Neural cell (in vitro differentiated cells): ENCODE results near the gene SORCS1. TPM values are rescaled to one million over a fixed set of nuclear protein-coding genes. Genes with fewer than 3 reads are reported as not detected.

ENCODE experiments used
- H2AFZ ChIP-seq: fragments of 200-600, 300-800 bp; sonication (generic), shearing (Covaris generic); 2 replicates; pipeline ENCODE4 v1.6.0; 2014; ENCODE audit warnings: low read depth, mild to moderate bottlenecking, antibody characterized with exemption, low read length, moderate library complexity
- H3F3A ChIP-seq: fragments of 200-600 bp; shearing (Covaris generic); 2 replicates; pipeline ENCODE4 v1.6.1; 2016; ENCODE audit warnings: mild to moderate bottlenecking, moderate library complexity, mixed read lengths, antibody characterized with exemption, low read length; ENCODE audit not compliant: insufficient read depth, poor library complexity, severe bottlenecking
- H3K27ac ChIP-seq: fragments of 200-600, 300-800 bp; sonication (generic), shearing (Covaris generic); 2 replicates; pipeline ENCODE4 v1.5.1; 2014; ENCODE audit warnings: mild to moderate bottlenecking, low read length, moderate library complexity
- H3K27me3 ChIP-seq: fragments of 300-800, 200-600 bp; sonication (generic), shearing (Covaris generic); 2 replicates; pipeline ENCODE4 v1.6.0; 2014; ENCODE audit warnings: mild to moderate bottlenecking, low read depth, low read length, moderate library complexity; ENCODE audit not compliant: insufficient read depth
- H3K36me3 ChIP-seq: fragments of 300-800, 200-600 bp; sonication (generic), shearing (Covaris generic); 2 replicates; pipeline ENCODE4 v1.5.1; 2014; ENCODE audit warnings: mild to moderate bottlenecking, antibody characterized with exemption, low read length, moderate library complexity; ENCODE audit not compliant: insufficient read depth
- H3K4me2 ChIP-seq: fragments of 300-800, 200-600 bp; sonication (generic), shearing (Covaris generic); 2 replicates; pipeline ENCODE4 v1.6.0; 2014; ENCODE audit warnings: mild to moderate bottlenecking, low read length
- H3K4me3 ChIP-seq: fragments of 300-800, 200-600 bp; sonication (generic), shearing (Covaris generic); 2 replicates; pipeline ENCODE4 v1.5.1; 2014; ENCODE audit warnings: mild to moderate bottlenecking, low read length, moderate library complexity
- H3K79me2 ChIP-seq: fragments of 200-600 bp; shearing (Covaris generic); replicated peaks from 2 replicates; pipeline ENCODE4 v1.6.0; 2014; ENCODE audit warnings: mild to moderate bottlenecking, low read length, moderate library complexity; ENCODE audit not compliant: insufficient read depth
- H3K9ac ChIP-seq: fragments of 300-800, 200-600 bp; sonication (generic), shearing (Covaris generic); 2 replicates; pipeline ENCODE4 v1.6.1; 2016; ENCODE audit warnings: mild to moderate bottlenecking, low read length, mixed read lengths
- H3K9me2 ChIP-seq: fragments of 200-600 bp; shearing (Covaris generic); 2 replicates; pipeline ENCODE4 v1.6.1; 2016; ENCODE audit warnings: mild to moderate bottlenecking, low read length, mixed read lengths; ENCODE audit not compliant: insufficient read depth
- H3K9me3 ChIP-seq: fragments of 200-600, 300-800 bp; sonication (generic), shearing (Covaris generic); 2 replicates; pipeline ENCODE4 v1.6.1; 2016; ENCODE audit warnings: mild to moderate bottlenecking, mixed run types, low read length, moderate library complexity, mixed read lengths
- H4K20me1 ChIP-seq: fragments of 200-600 bp; shearing (Covaris generic); 2 replicates; pipeline ENCODE4 v1.6.1; 2016; ENCODE audit warnings: mild to moderate bottlenecking, mixed run types; ENCODE audit not compliant: insufficient read depth
- CTCF ChIP-seq: fragments of 450-650 bp; IDR thresholded peaks from 2 replicates; pipeline ENCODE4 v1.5.1; 2014; ENCODE audit warnings: antibody characterized with exemption, mild to moderate bottlenecking, moderate library complexity; ENCODE audit not compliant: poor library complexity, severe bottlenecking
- EP300 ChIP-seq: fragments of 450-650 bp; conservative IDR thresholded peaks from 2 replicates; pipeline ENCODE4 v1.6.1; 2014; ENCODE audit warnings: antibody characterized with exemption, mild to moderate bottlenecking, moderate library complexity; ENCODE audit not compliant: poor library complexity, severe bottlenecking
- EZH2 ChIP-seq: fragments of 200-600, 300-800 bp; shearing (Covaris generic), sonication (generic); IDR thresholded peaks from 2 replicates; pipeline ENCODE4 v1.6.1; 2014; ENCODE audit warnings: antibody characterized with exemption, low read length, borderline replicate concordance, mild to moderate bottlenecking; ENCODE audit not compliant: insufficient read depth, poor library complexity, severe bottlenecking
- MXI1 ChIP-seq: fragments of 450-650 bp; conservative IDR thresholded peaks from 2 replicates; pipeline ENCODE4 v1.6.1; 2014; ENCODE audit warnings: antibody characterized with exemption, mild to moderate bottlenecking; ENCODE audit not compliant: poor library complexity, severe bottlenecking
- POLR2AphosphoS5 ChIP-seq: IDR thresholded peaks from 2 replicates; pipeline ENCODE4 v1.6.1; 2012
- RAD21 ChIP-seq: fragments of 450-650 bp; conservative IDR thresholded peaks from 2 replicates; pipeline ENCODE4 v1.6.1; 2014; ENCODE audit warnings: antibody characterized with exemption, mild to moderate bottlenecking, moderate library complexity
- SMC3 ChIP-seq: fragments of 450-650 bp; conservative IDR thresholded peaks from 2 replicates; pipeline ENCODE4 v1.6.1; 2014; ENCODE audit warnings: antibody characterized with exemption, mild to moderate bottlenecking, moderate library complexity; ENCODE audit not compliant: poor library complexity
- TAF1 ChIP-seq: IDR thresholded peaks from 2 replicates; pipeline ENCODE4 v1.6.1; 2012; ENCODE audit warnings: low read depth
- polyA plus RNA-seq: library from polyadenylated mRNA; depleted of rRNA; stranded (reverse); fragments of >200 nt; gene quantifications from 2 replicates; pipeline ENCODE4 v1.2.3, GENCODE V29; 2014
- TF ChIP-seq, protein P1 (sequence below): IDR thresholded peaks from 2 replicates; pipeline ENCODE4 v1.6.1; 2012; ENCODE audit warnings: borderline replicate concordance

Gene SORCS1
- polyA plus RNA-seq, 1 donor from 2014 or later, result 27.0 TPM

- TF ChIP-seq CTCF, result no peak
These were observed 552.1 kb downstream of the SORCS1 start (continued) for GRCh38 chr10:106612381-106612780.

DNA sequence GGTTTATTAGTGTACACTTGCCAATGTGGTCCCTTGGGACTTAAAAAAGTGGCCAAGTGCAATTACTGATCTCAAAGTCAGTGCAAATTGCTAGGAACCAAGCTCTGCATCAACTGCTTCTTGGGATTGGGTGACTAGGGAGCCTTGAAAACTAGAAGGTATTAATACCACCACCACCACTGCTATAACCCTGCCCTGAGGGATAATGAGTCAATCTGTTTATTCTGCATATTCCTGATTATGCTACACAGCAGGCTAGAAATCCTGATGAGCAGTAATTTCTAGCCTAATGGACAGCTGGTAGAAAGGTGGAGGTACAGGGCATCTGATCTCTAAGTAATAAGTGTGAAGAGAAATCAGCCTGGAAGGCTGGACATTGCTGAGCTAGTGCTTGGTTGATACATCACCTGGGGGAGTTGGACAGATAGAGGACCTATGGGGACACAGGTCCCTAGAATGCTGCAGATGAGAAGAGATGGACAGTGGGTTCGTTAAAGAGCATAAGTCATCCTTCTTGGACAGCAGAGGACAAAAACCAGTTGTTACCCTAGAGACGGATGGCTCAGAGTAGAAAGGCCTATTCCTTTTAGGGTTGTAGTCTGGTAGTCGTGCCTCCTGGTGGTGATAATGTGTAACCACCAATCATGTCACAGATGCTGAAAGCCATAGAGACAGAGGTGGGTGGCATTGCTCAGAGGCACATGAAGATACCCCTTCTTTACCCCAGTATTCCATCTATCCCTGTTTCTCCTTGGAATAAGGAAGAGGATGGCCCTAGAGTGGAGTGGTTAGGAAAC lies 554.8 kb downstream of the SORCS1 start:
- Histone ChIP-seq H2AFZ (no peak overlapping the region), H4K20me1 (no peaks in the 10 kb centered on the region), H3F3A (no peaks in the 10 kb centered on the region), H3K9me3 (no peaks in the 10 kb centered on the region), H3K36me3 (no peaks in the 10 kb centered on the region), H3K79me2 (no peaks in the 10 kb centered on the region), H3K4me2 (no peak overlapping the region), H3K27ac (no peak overlapping the region), H3K4me3 (no peak overlapping the region), H3K9ac (no peak overlapping the region), H3K9me2 (no peaks in the 10 kb centered on the region), H3K27me3 (no peaks in the 10 kb centered on the region)
- TF ChIP-seq TAF1 (no peak), EZH2 (no peak), POLR2AphosphoS5 (no peak), RAD21 (no peak), CTCF (no peak), MXI1 (no peak), EP300 (no peak), SMC3 (no peak)
- TF ChIP-seq, protein P1, sequence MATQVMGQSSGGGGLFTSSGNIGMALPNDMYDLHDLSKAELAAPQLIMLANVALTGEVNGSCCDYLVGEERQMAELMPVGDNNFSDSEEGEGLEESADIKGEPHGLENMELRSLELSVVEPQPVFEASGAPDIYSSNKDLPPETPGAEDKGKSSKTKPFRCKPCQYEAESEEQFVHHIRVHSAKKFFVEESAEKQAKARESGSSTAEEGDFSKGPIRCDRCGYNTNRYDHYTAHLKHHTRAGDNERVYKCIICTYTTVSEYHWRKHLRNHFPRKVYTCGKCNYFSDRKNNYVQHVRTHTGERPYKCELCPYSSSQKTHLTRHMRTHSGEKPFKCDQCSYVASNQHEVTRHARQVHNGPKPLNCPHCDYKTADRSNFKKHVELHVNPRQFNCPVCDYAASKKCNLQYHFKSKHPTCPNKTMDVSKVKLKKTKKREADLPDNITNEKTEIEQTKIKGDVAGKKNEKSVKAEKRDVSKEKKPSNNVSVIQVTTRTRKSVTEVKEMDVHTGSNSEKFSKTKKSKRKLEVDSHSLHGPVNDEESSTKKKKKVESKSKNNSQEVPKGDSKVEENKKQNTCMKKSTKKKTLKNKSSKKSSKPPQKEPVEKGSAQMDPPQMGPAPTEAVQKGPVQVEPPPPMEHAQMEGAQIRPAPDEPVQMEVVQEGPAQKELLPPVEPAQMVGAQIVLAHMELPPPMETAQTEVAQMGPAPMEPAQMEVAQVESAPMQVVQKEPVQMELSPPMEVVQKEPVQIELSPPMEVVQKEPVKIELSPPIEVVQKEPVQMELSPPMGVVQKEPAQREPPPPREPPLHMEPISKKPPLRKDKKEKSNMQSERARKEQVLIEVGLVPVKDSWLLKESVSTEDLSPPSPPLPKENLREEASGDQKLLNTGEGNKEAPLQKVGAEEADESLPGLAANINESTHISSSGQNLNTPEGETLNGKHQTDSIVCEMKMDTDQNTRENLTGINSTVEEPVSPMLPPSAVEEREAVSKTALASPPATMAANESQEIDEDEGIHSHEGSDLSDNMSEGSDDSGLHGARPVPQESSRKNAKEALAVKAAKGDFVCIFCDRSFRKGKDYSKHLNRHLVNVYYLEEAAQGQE, result no peak
